HK-2 (cell line): Measurements from ENCODE around the gene METTL1.

Source experiments
- DNase-seq: peaks from one replicate; pipeline ENCODE4 v3.0.0-alpha.2; 2018; ENCODE audit not compliant: unreplicated experiment

Gene METTL1

GRCh38 chr12:57769594-57769993 lies 2.3 kb downstream of the METTL1 start:
- no peak for DNase-seq

DNA sequence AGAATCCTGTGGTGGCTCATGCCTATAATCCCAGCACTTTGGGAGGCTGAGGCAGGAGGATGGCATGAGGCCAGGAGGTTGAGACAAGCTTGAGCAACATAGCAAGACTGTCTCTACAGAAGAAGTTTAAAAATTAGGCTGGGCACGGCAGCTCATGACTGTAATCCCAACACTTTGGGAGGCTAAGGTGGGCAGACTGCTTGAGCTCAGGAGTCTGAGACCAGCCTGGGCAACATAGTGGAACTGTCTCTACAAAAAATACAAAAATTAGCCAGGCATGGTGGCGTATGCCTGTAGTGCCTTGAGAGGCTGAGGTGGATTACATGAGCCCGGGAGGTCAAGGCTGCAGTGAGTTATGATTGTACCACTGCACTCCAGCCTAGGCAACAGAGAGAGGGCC lies 4.0 kb downstream of the METTL1 start:
- no peak for DNase-seq

- no peak for DNase-seq
Measured at GRCh38 chr12:57767305-57767698, 4.6 kb downstream of the METTL1 start.

- no peak for DNase-seq
Measured at GRCh38 chr12:57766464-57767304, 5.2 kb downstream of the METTL1 start, which contains the start of gene CYP27B1. TSS of gene CYP27B1 (minus strand) at chr12:57767078. CDS start at chr12:57767041, 37 bp downstream.

- no peak for DNase-seq
Measured at GRCh38 chr12:57765698-57766463, 6.0 kb downstream of the METTL1 start.

DNA sequence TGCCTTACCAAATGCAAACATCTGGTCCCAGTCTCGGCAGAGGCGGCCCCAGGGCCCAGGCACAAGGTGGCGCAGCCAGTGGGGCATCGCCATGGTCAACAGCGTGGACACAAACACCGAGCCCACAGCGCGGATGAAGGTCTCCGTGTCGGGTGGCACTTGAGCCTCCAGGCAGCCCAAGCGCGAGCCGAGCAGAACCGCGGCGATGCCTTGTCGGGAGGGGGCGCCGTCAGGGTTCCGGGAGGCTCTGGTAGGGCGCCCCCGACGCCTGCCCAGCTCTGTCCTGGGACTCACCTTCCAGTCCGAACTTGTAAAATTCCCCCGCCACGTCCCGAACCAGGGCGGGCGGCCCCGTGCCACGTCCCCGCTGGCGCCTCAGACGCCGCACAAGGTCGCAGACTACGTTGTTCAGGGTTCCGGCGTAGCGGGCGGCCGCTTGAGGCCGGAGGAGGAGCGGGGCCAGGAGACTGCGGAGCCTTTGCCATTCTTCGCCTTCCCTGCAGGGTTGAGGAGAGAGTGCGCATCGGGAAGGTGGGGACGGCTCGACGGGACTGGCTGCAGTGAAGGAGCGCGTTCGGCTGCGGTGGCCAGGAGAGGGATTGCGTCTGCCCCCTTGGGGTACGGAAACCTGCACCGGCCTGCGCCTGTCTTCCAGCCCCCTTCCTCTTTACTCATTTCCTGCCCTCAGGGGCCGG lies 6.8 kb downstream of the METTL1 start:
- DNase-seq = no peak

- no peak for DNase-seq
Measured at GRCh38 chr12:57764662-57765002, 7.3 kb downstream of the METTL1 start.

DNA sequence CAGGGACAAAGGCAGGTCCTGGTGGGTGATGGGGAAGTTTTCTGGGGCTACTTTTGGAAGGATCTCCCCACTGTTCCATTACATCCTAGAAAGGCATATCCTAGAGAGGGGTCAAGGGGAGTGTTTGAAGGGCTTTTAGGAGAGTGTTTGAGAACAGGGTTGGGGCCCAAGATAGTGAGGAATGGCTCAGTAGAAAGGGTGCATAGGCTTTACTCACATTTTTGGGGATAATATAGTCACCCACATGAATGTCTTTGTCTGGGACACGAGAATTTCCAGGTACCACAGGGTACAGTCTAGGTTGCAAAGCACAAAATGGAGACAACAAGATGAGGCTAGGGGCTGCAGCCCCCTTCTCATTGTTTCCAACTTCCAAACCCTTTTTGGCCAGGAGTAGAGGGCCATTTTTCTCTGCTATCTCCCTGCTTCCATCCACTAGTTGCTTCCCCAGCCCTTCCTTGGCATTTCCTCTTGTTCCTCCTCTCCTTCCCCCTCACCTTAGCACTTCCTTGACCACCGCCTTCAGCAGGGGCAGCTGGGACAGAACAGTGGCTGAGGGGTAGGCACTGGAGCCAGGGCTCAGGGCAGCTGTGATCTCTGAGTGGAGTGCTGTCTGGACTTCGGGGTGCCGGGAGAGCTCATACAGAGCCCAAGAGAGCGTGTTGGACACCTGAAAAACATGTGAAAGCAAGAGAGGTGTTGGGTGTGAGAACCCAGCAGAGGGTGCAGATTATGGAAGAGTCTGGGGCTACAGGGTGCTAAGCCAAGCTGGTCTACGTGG lies 7.8 kb downstream of the METTL1 start:
- DNase-seq = no peak

GRCh38 chr12:57762463-57762862 lies 9.4 kb downstream of the METTL1 start:
- no peak for DNase-seq

- no peak for DNase-seq
Measured at GRCh38 chr12:57761391-57761998, 10.4 kb downstream of the METTL1 start.

- DNase-seq = no peak
Measured at GRCh38 chr12:57760347-57760982, 11.4 kb downstream of the METTL1 start.

DNA sequence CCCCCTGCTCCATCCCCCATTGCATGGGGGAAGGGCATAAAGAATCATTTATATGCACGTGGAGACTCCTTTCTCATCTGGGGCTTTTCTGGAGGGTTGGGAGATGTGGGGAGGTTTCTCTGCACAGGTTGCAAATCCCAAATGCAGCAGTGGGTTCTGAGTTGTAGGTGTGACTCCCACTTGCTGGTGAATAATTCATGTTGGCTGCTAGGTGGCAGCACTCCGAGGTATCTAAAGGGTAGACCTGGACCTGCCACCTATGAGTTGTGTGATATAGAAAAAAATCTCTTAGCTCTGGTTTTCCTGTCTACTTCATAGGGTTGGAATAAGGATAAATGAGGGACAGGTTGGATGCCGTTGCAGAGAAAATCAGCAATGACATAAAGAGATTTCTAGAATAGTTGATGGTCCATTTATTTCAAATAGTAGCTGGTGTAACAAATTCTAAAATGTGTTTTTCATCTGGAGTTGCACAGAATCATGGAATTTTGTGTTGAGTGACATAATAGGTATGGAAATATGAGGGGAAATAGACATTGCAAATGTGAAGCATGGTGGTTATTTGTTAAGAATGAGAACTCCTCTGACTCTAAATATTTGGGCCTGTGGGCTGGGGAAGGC lies 12.4 kb downstream of the METTL1 start:
- no peak for DNase-seq

GRCh38 chr12:57758552-57759359 lies 13.1 kb downstream of the METTL1 start:
- no peak for DNase-seq

DNA sequence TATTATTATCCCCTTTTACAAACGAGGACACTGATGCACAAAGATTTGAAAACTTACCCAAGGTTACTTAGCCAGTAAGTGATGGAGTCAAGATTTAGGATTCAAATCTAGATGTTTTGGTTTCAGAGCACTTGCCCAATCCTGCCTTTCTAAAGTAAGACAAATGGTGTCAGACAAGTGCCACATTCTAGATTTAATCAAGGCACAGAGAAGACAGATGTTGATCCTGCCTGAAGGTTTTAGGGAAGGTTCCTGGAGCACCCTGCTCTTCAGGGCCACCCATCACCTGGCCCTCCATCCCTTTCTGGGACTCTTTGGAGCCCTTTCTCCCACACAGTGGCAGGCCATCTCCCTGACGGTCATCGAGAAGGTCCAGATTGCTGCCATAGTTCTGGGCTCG lies 14.1 kb downstream of the METTL1 start:
- no peak for DNase-seq

DNA sequence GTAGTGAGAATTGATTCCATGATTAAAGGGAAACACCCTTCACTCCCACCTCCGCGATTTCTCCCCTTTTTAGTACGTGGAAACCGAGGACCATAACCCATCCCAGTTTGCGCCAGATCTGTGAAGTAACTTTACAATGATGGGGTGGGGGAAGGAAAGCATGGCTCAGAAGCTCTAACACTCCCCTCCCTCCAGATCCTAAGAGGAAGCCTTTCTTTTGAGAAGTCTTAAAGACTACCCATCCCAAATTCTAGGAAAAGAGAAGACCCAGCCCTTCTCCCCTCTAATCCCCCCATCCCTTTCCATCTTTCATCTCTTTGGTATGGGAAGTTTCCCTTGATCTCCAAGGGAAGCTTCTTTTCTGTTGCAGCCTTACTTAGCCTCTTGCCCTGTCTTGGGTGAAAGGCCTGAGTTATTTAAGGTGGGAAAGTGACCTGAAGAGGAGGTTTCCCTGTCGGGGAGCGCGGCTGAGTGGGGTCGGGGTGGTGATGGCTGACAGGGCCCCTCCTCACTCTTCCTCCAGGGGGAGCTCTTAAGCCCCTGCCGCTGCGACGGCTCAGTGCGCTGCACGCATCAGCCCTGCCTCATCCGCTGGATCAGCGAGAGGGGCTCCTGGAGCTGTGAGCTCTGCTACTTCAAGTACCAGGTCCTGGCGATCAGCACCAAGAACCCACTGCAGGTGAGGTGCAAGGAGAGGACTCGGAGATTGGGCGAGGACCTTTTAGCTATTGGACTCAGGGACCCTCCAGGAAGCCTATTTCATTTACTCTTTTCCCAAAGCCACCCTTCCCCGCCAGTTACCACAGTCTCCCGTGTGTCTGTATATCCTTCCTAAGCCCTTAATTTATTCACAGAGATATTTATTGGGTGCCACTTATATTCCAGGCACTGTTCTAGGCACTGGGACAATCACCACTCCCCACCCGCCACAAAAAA lies 15.2 kb downstream of the METTL1 start:
- no peak for DNase-seq

DNA sequence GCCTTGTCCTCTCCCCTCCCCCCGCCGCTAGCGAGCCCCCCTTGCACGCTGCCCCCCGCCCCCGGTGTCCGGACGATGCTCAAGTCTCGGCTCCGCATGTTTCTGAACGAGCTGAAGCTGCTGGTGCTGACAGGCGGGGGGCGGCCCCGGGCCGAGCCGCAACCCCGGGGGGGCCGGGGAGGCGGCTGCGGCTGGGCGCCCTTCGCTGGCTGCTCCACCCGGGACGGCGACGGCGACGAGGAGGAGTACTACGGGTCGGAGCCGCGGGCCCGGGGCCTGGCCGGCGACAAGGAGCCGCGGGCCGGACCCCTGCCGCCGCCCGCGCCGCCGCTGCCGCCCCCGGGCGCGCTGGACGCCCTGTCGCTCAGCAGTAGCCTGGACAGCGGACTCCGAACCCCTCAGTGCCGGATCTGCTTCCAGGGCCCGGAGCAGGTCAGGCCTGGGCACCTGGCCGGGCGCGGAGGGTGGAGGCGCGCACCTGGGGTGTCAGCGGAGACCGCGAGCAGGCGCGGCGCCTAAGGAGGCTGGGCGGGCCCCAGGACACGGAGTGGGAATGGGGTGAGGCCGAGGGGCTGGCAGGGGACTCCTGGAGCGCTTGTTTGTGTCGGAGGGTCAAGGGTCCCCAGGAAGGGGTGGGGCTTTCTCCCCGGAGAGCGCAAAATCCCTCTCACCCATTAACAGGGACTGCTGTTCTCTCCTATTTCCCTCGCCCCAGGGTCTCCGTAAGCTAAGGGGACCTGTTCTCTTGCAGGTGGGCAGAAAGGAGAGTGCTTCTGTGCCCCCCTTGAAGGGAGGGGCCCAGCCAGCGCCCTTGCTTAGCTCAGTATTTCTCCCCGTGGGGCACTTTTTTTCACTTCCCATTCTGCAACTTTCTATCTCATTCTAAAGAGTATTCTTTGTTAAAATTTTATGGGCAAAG lies 16.2 kb downstream of the METTL1 start:
- no peak for DNase-seq

DNA sequence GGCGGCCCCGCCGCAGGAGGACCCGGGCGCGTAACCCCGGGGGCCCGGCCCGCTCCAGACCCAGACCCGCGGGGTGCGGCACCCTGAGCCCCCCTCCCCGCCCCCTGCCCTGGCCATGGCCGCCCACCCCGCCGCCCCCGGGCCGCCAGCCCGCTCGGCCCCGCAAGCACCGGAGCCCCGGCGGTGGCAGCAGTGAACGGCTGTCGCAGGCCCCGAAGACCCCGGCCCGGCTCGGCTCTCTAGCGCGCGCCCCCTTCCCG lies 16.8 kb downstream of the METTL1 start:
- no peak for DNase-seq
